ENCODE measurements around the gene PER1. TPM values are rescaled to one million over a fixed set of nuclear protein-coding genes. Genes with fewer than 3 reads are reported as not detected.

Gene PER1
- total RNA-seq, 1 experiment from 2014 or later: 10.6 TPM

GRCh38 chr17:8154608-8155155 is 2.5 kb upstream of the PER1 start:
- Histone ChIP-seq H3K4me1 (peaks cover 19% of the 10 kb centered on the region), H3K27me3 (replicated peaks; ENCODE audit: control insufficient read depth, insufficient read depth, low read length) (no peaks in the 10 kb centered on the region), H3K4me3 (ENCODE audit: low read depth, low read length) (peak overlapping the region; percentile 30), H3K9me3 (no peaks in the 10 kb centered on the region), H3K36me3 (ENCODE audit: control insufficient read depth, insufficient read depth, low read length) (no peaks in the 10 kb centered on the region)
- no TSS peak for BruUV-seq (replicated peaks)
- ChIA-PET POLR2A (interaction anchor here (1.2 kb wide), 1 partner anchor 18 kb away, joined by 3 read pairs; no protein-coding TSS in a partner anchor), CTCF (no interaction called here)
- H3K27ac Mint-ChIP-seq (ENCODE audit: unreplicated experiment): peak overlapping the region; percentile 99
- peaks cover 16% of the 10 kb centered on the region for H3K36me3 Mint-ChIP-seq (ENCODE audit: insufficient read depth, unreplicated experiment)
- H3K4me1 Mint-ChIP-seq (ENCODE audit: low read depth, unreplicated experiment): peaks cover 21% of the 10 kb centered on the region
- TF ChIP-seq CTCF (IDR thresholded peaks at IDR 0.05; ENCODE audit: insufficient read depth in 1 of 2, low read depth in 1 of 2, low read length in 1 of 2, severe bottlenecking in 1 of 2, unreplicated experiment in 1 of 2): no peak
- H3K9me3 Mint-ChIP-seq (ENCODE audit: unreplicated experiment): no peaks in the 10 kb centered on the region
- H3K27me3 Mint-ChIP-seq (ENCODE audit: insufficient read depth, unreplicated experiment): no peaks in the 10 kb centered on the region
- DNase-seq: no peak
- H3K4me3 Mint-ChIP-seq (ENCODE audit: unreplicated experiment): peak overlapping the region; percentile 84
- intact Hi-C loops (cut with micrococcal nuclease; ENCODE audit: unreplicated experiment): no loop called here

DNA sequence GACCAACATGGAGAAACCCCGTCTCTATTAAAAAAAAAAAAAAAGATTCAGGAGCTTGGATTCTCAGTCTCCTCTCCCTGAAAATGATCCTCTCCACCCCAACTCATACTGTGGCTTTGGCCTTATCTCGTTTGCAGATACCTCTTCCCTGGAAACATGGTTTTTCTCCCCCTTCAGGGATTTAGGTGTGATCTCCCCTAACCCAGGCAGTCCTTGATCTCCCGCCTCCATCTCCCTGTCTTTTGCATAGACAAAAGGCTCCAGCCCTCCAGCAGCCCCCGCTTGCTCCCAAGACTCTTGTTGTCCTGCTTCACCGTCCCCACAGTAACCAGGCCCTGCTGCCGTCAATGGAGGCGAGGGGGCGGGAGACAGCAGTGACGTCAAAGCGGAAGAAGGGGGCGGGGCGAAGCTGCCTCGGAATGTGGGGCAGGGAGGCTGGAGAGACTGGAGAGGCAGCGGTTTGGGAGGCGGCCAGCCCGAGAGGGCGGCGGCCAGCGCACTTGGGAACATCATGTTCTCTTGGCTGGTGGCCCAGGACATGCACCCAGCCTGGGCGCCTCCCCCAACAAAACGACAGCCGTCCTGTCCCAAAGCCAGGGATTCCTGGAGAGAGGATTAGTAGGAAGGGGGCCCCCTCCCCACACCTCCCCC is 1.9 kb upstream of the PER1 start:
- Mint-ChIP-seq H3K4me3 (ENCODE audit: unreplicated experiment) (peak overlapping the region; percentile 84), H3K36me3 (ENCODE audit: insufficient read depth, unreplicated experiment) (peaks cover 16% of the 10 kb centered on the region), H3K9me3 (ENCODE audit: unreplicated experiment) (no peaks in the 10 kb centered on the region), H3K4me1 (ENCODE audit: low read depth, unreplicated experiment) (peaks cover 21% of the 10 kb centered on the region), H3K27me3 (ENCODE audit: insufficient read depth, unreplicated experiment) (no peaks in the 10 kb centered on the region), H3K27ac (ENCODE audit: unreplicated experiment) (peak overlapping the region; percentile 99)
- DNase-seq: peak; percentile 84 to 88
- intact Hi-C loops (cut with micrococcal nuclease; ENCODE audit: unreplicated experiment): no loop called here
- ChIA-PET POLR2A (interaction anchor here (1.2 kb wide), 1 partner anchor 19 kb away, joined by 3 read pairs; no protein-coding TSS in a partner anchor), CTCF (no interaction called here)
- Histone ChIP-seq H3K4me1 (peaks cover 19% of the 10 kb centered on the region), H3K4me3 (ENCODE audit: low read depth, low read length) (peak overlapping the region; percentile 30), H3K36me3 (ENCODE audit: control insufficient read depth, insufficient read depth, low read length) (no peaks in the 10 kb centered on the region), H3K9me3 (no peaks in the 10 kb centered on the region), H3K27me3 (replicated peaks; ENCODE audit: control insufficient read depth, insufficient read depth, low read length) (no peaks in the 10 kb centered on the region)
- TF ChIP-seq CTCF (IDR thresholded peaks at IDR 0.05; ENCODE audit: insufficient read depth in 1 of 2, low read depth in 1 of 2, low read length in 1 of 2, severe bottlenecking in 1 of 2, unreplicated experiment in 1 of 2): no peak
- BruUV-seq (replicated peaks): no TSS peak

GRCh38 chr17:8153525-8153956 is 1.3 kb upstream of the PER1 start:
- H3K4me1 ChIP-seq: peaks cover 19% of the 10 kb centered on the region
- no peak for TF ChIP-seq CTCF (IDR thresholded peaks at IDR 0.05; ENCODE audit: insufficient read depth in 1 of 2, low read depth in 1 of 2, low read length in 1 of 2, severe bottlenecking in 1 of 2, unreplicated experiment in 1 of 2)
- no peaks in the 10 kb centered on the region for H3K27me3 ChIP-seq (replicated peaks; ENCODE audit: control insufficient read depth, insufficient read depth, low read length)
- peak; percentile 37 to 67 for DNase-seq
- no TSS peak for BruUV-seq (replicated peaks)
- intact Hi-C loops (cut with micrococcal nuclease; ENCODE audit: unreplicated experiment): no loop called here
- CTCF ChIA-PET: no interaction called here
- Mint-ChIP-seq H3K4me3 (ENCODE audit: unreplicated experiment) (peak overlapping the region; percentile 84), H3K4me1 (ENCODE audit: low read depth, unreplicated experiment) (peaks cover 21% of the 10 kb centered on the region), H3K9me3 (ENCODE audit: unreplicated experiment) (no peaks in the 10 kb centered on the region), H3K27ac (ENCODE audit: unreplicated experiment) (peak overlapping the region; percentile 99), H3K27me3 (ENCODE audit: insufficient read depth, unreplicated experiment) (no peaks in the 10 kb centered on the region), H3K36me3 (ENCODE audit: insufficient read depth, unreplicated experiment) (peaks cover 13% of the 10 kb centered on the region)
- no peak overlapping the region for H3K4me3 ChIP-seq (ENCODE audit: low read depth, low read length)
- POLR2A ChIA-PET: interaction anchor here (1.2 kb wide), 1 partner anchor 20 kb away, joined by 3 read pairs; no protein-coding TSS in a partner anchor
- no peaks in the 10 kb centered on the region for H3K9me3 ChIP-seq
- no peaks in the 10 kb centered on the region for H3K36me3 ChIP-seq (ENCODE audit: control insufficient read depth, insufficient read depth, low read length)
